ENCODE data around the gene RNU7-1. TPM values are rescaled to one million over a fixed set of nuclear protein-coding genes. Genes with fewer than 3 reads are reported as not detected.
A peak's percentile ranks its signal among the peaks of the same experiment; 100 is the strongest.

Gene RNU7-1
- total and polyA plus RNA-seq, 10 of the 15 experiments (the other 5 are each of a cell fraction or from before 2014, with no cell fraction given), result not detected

DNA sequence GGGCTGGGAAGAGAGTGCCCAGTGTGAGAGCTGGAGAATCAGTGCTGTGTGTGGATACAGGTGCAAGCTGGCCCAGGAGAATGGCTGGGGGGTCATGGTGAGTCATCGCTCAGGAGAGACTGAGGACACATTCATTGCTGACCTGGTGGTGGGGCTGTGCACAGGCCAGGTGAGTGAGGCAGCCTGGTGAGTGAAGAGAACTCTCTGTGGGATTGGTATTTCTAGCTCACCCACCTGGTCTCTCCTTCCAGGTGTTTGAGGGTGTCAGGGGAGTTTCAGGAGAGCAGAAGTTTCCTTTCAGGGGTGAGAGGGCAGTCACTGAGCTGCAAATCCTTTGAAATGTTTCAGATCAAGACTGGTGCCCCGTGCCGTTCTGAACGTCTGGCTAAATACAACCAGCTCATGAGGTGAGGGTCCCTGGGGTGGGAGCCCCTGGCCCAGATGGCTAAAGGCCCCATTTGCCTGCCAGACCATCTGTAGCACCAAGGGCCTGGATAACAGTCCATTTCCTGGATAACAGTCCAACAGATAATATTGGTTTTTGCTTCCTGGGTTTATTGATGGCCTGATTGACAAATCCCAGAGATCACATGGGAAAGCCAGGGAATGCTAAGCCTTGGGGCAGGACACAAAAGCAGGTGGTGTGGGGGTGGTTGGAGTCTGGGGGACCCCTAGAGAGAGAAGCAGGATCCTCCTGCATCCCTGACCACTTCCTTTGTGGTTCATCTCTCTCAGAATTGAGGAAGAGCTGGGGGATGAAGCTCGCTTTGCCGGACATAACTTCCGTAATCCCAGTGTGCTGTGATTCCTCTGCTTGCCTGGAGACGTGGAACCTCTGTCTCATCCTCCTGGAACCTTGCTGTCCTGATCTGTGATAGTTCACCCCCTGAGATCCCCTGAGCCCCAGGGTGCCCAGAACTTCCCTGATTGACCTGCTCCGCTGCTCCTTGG, 21.3 kb upstream of the RNU7-1 start:
- Histone ChIP-seq H3K79me2 (ENCODE audit: control insufficient read depth, insufficient read depth, low read length) (peaks cover 7% of the 10 kb centered on the region), H3K9ac (ENCODE audit: control insufficient read depth, insufficient read depth, low read length) (peak overlapping the region; percentile 27; the same call in 1 of the 2 replicates), H3K9me3 (replicated peaks; ENCODE audit: control insufficient read depth, insufficient read depth, low read length) (no peaks in the 10 kb centered on the region), H3K36me3 (ENCODE audit: control insufficient read depth in 2 of 2, insufficient read depth in 2 of 2, low read length in 1 of 2) (peaks cover 0 to 8% of the 10 kb centered on the region in 2 experiments; a peak in 2 of 4 replicates), H3K4me2 (ENCODE audit: control insufficient read depth, insufficient read depth) (peak overlapping the region; percentile 36), H3K4me1 (ENCODE audit: control insufficient read depth, insufficient read depth, low read length) (peaks cover 48% of the 10 kb centered on the region), H2AFZ (ENCODE audit: control insufficient read depth, low read depth, low read length) (no peak overlapping the region), H3K27ac (ENCODE audit: control insufficient read depth, insufficient read depth) (peak overlapping the region; percentile 36), H4K20me1 (ENCODE audit: control insufficient read depth, insufficient read depth) (no peaks in the 10 kb centered on the region), H3K27me3 (replicated peaks in 1 of 2; ENCODE audit: control insufficient read depth in 2 of 2, insufficient read depth in 2 of 2, low read length in 1 of 2) (no peaks in the 10 kb centered on the region), H3K4me3 (peak overlapping the region; percentile 4; the same call in 1 of the 2 replicates)
- in situ Hi-C loops (cut with MboI), result no loop called here
- WGBS (ENCODE audit: insufficient coverage, insufficient replicate concordance, low lambda C conversion rate, missing lambda C conversion rate), result 48% methylated on average over 9 of the region's 9 CpGs
- FAIRE-seq (no peak), DNase-seq (ENCODE audit: low read depth, low spot score) (no peak), ATAC-seq (peak; percentile 32)
- ChIA-PET RAD21 (ENCODE audit: unreplicated experiment) (interaction anchor here (0.6 to 2.4 kb wide), 6 partner anchors 15 to 71 kb away, joined by 3 to 10 read pairs (median 4); partner anchors contain the start of genes C12orf57, CDCA3 and RNU7-1), CTCF (interaction anchor here (1.0 to 6.2 kb wide), 10 partner anchors 15 to 223 kb away, joined by 3 to 111 read pairs (median 5); partner anchors contain the start of genes C12orf57, C1RL, RNU7-1 and SPSB2), POLR2A (interaction anchor here (0.6 to 1.5 kb wide), 5 partner anchors 10 to 111 kb away, joined by 3 to 6 read pairs (median 4); no protein-coding TSS in a partner anchor), SMC1A (ENCODE audit: uncharacterized antibody, unreplicated experiment) (interaction anchor here (0.7 to 2.0 kb wide), 6 partner anchors 14 to 185 kb away, joined by 3 to 7 read pairs (median 4); partner anchors contain the start of genes C12orf57, LPCAT3, RNU7-1 and SPSB2)
- TF ChIP-seq CTCF (IDR thresholded peaks at IDR 0.05 in 2 of 3, conservative IDR thresholded peaks at IDR 0.05 in 1 of 3; ENCODE audit: control insufficient read depth in 2 of 3, extremely low read depth in 1 of 3, insufficient read depth in 1 of 3, low read depth in 3 of 3, low read length in 3 of 3) (0 out of 6 replicates have a peak, but pooled peaks of 1 of the 3 experiments have one; percentile 13), NFYB (IDR thresholded peaks at IDR 0.05; ENCODE audit: insufficient read depth, low read depth, low read length) (no peak), NR2C2 (IDR thresholded peaks at IDR 0.05; ENCODE audit: borderline replicate concordance, control insufficient read depth, insufficient read length, low read depth) (no peak), POLR2A (IDR thresholded peaks at IDR 0.05; ENCODE audit: low read depth, low read length) (no peak), EED (IDR thresholded peaks at IDR 0.05; ENCODE audit: low read depth) (0 out of 2 replicates have a peak, but pooled peaks have one; percentile 31), TCF12 (IDR thresholded peaks at IDR 0.05; ENCODE audit: low read depth, low read length) (0 out of 2 replicates have a peak, but pooled peaks have one; percentile 49), CREB1 (IDR thresholded peaks at IDR 0.05; ENCODE audit: low read depth) (no peak), TCF3 (IDR thresholded peaks at IDR 0.05; ENCODE audit: borderline replicate concordance, insufficient read depth, low read depth, low read length) (0 out of 2 replicates have a peak, but pooled peaks have one; percentile 47), KAT2A (conservative IDR thresholded peaks at IDR 0.05; ENCODE audit: control insufficient read depth, low read depth, low read length) (no peak), EP300 (IDR thresholded peaks at IDR 0.05; ENCODE audit: borderline replicate concordance in 1 of 2, control insufficient read depth in 1 of 2, low read depth in 2 of 2, low read length in 2 of 2) (no peak), PAX8 (IDR thresholded peaks at IDR 0.05) (no peak), CBX3 (IDR thresholded peaks at IDR 0.05; ENCODE audit: borderline replicate concordance, low read depth) (no peak)
- intact Hi-C loops (cut with micrococcal nuclease; ENCODE audit: unreplicated experiment), result loop anchor here (5.0 kb wide), 2 partner anchors 170 to 190 kb away; partner anchors contain the start of gene C1R
- no TSS peak for BruUV-seq (replicated peaks)

All from GM12878 (cell line).